SK-N-SH (cell line): ENCODE data around the gene MBD3L4. TPM values are rescaled to one million over a fixed set of nuclear protein-coding genes. Genes with fewer than 3 reads are reported as not detected.

Experiments used
- CTCF ChIA-PET: fragments of 300-600, 350-600 bp; formaldehyde crosslinking; extraction: SDS; loops from one replicate; lab custom pipeline; 2021; lab: Yijun Ruan, JAX
- POLR2A ChIA-PET: fragments of 350-600 bp; sonication (Branson Sonifier 250); formaldehyde crosslinking; extraction: SDS; loops from one replicate; lab custom pipeline; 2020; ENCODE audit warnings: antibody characterized with exemption, inconsistent platforms; lab: Yijun Ruan, JAX
- DNase-seq: peaks from one replicate; pipeline ENCODE4 v3.0.0; 2012
- H2AFZ ChIP-seq: fragments of 200-600 bp; sonication (generic); 2 replicates; pipeline ENCODE4 v1.8.1; 2016; ENCODE audit warnings: antibody characterized with exemption, mild to moderate bottlenecking, low read depth
- H3F3A ChIP-seq: fragments of 200-600 bp; sonication (generic); replicated peaks from 2 replicates; pipeline ENCODE3; 2016; ENCODE audit warnings: antibody characterized with exemption, mild to moderate bottlenecking; ENCODE audit not compliant: insufficient read depth
- H3K27ac ChIP-seq, 2 experiments: fragments of 200-500 bp in 1 of 2; fragments of 200-600 bp in 1 of 2; sonication (Bioruptor generic) in 1 of 2; sonication (generic), shearing (Covaris generic) in 1 of 2; 2 replicates each; pipeline versions ENCODE4 v1.5.1 to v1.6.1; 2014 to 2016; ENCODE audit warnings: low read depth in 2 of 2, inconsistent platforms in 1 of 2, low read length in 1 of 2, mild to moderate bottlenecking in 1 of 2, mixed read lengths in 1 of 2
- H3K27me3 ChIP-seq: fragments of 200-600 bp; sonication (generic), shearing (Covaris generic); 2 replicates; pipeline ENCODE4 v1.6.1; 2016; ENCODE audit warnings: mixed run types; ENCODE audit not compliant: insufficient read depth
- H3K36me3 ChIP-seq, 2 experiments: fragments of 200-500 bp in 1 of 2; fragments of 200-600 bp in 1 of 2; sonication (Bioruptor generic) in 1 of 2; sonication (generic) in 1 of 2; replicated peaks in 1 of 2; 2 replicates each; pipeline versions ENCODE3 to v1.5.1; 2014 to 2016; ENCODE audit warnings: low read length in 1 of 2, mild to moderate bottlenecking in 1 of 2; ENCODE audit not compliant: insufficient read depth in 2 of 2, control insufficient read depth in 1 of 2
- H3K4me1 ChIP-seq, 2 experiments: fragments of 200-500 bp in 1 of 2; fragments of 200-600 bp in 1 of 2; sonication (Bioruptor generic) in 1 of 2; sonication (generic), shearing (Covaris generic) in 1 of 2; 2 replicates each; pipeline versions ENCODE4 v1.5.1 to v1.6.1; 2014 to 2016; ENCODE audit warnings: low read depth in 1 of 2, low read length in 1 of 2, mixed run types in 1 of 2; ENCODE audit not compliant: insufficient read depth in 2 of 2, control insufficient read depth in 1 of 2
- H3K4me2 ChIP-seq: fragments of 200-600 bp; sonication (generic), shearing (Covaris generic); 2 replicates; pipeline ENCODE4 v1.6.1; 2017; ENCODE audit warnings: mixed run types
- H3K4me3 ChIP-seq, 2 experiments: fragments of 200-500 bp in 1 of 2; fragments of 200-600 bp in 1 of 2; sonication (Bioruptor generic) in 1 of 2; sonication (generic), shearing (Covaris generic) in 1 of 2; 2 replicates each; pipeline versions ENCODE4 v1.5.1 to v1.8.1; 2014 to 2016; ENCODE audit warnings: low read depth in 2 of 2, inconsistent platforms in 1 of 2, low read length in 1 of 2, mild to moderate bottlenecking in 1 of 2, mixed read lengths in 1 of 2, moderate library complexity in 1 of 2
- H3K79me2 ChIP-seq: fragments of 200-600 bp; sonication (generic); 2 replicates; pipeline ENCODE4 v1.8.1; 2017; ENCODE audit warnings: mild to moderate bottlenecking; ENCODE audit not compliant: insufficient read depth
- H3K9ac ChIP-seq: fragments of 200-600 bp; sonication (generic); 2 replicates; pipeline ENCODE4 v1.6.1; 2017; ENCODE audit warnings: mixed run types
- H3K9me2 ChIP-seq: fragments of 200-600 bp; sonication (generic); 2 replicates; pipeline ENCODE4 v1.6.1; 2017; ENCODE audit warnings: mixed run types
- H3K9me3 ChIP-seq: fragments of 200-600 bp; sonication (generic); 2 replicates; pipeline ENCODE4 v1.6.1; 2017; ENCODE audit warnings: mixed run types, mild to moderate bottlenecking, moderate library complexity
- H4K20me1 ChIP-seq: fragments of 200-600 bp; sonication (generic); 2 replicates; pipeline ENCODE4 v1.6.1; 2017; ENCODE audit warnings: mild to moderate bottlenecking, mixed run types; ENCODE audit not compliant: insufficient read depth
- CHD2 ChIP-seq: fragments of 150-350 bp; IDR thresholded peaks from 2 replicates; pipeline ENCODE4 v1.6.1; 2018; ENCODE audit warnings: low read length; ENCODE audit not compliant: partially characterized antibody
- ELF1 ChIP-seq: IDR thresholded peaks from 2 replicates; pipeline ENCODE4 v1.4.0; 2012
- FOSL2 ChIP-seq: IDR thresholded peaks from 2 replicates; pipeline ENCODE4 v1.4.0; 2012; ENCODE audit warnings: low read depth, mild to moderate bottlenecking, moderate library complexity, borderline replicate concordance
- NRF1 ChIP-seq: IDR thresholded peaks from 2 replicates; pipeline ENCODE4 v1.6.1; 2012; ENCODE audit warnings: low read depth, mild to moderate bottlenecking, low read length
- REST ChIP-seq: IDR thresholded peaks from 2 replicates; pipeline ENCODE4 v1.6.1; 2012; ENCODE audit warnings: mild to moderate bottlenecking, low read depth, low read length, moderate library complexity
- RFX5 ChIP-seq: IDR thresholded peaks from 2 replicates; pipeline ENCODE4 v1.6.1; 2012; ENCODE audit warnings: mild to moderate bottlenecking, improper control_type of control experiment, low read length
- SIN3A ChIP-seq: IDR thresholded peaks from 2 replicates; pipeline ENCODE4 v1.6.1; 2012; ENCODE audit warnings: low read depth, mild to moderate bottlenecking, low read length, moderate library complexity, borderline replicate concordance
- TCF12 ChIP-seq: IDR thresholded peaks from 2 replicates; pipeline ENCODE4 v1.4.0; 2012
- USF1 ChIP-seq: IDR thresholded peaks from 2 replicates; pipeline ENCODE4 v1.4.0; 2012; ENCODE audit warnings: low read depth, borderline replicate concordance
- USF2 ChIP-seq: fragments of 150-350 bp; IDR thresholded peaks from 2 replicates; pipeline ENCODE4 v1.6.1; 2017; ENCODE audit warnings: antibody characterized with exemption, low read length, low read depth, borderline replicate concordance
- YY1 ChIP-seq: IDR thresholded peaks from 2 replicates; pipeline ENCODE4 v1.4.0; 2012; ENCODE audit warnings: low read depth, mild to moderate bottlenecking
- ZBTB33 ChIP-seq: IDR thresholded peaks from 2 replicates; pipeline ENCODE4 v1.4.0; 2012; ENCODE audit warnings: low read depth, borderline replicate concordance
- WGBS: methylation state at CpG from one replicate; pipeline ENCODE4 v1.1.6; 2017; ENCODE audit warnings: low lambda C conversion rate; 5-methylcytosine and 5-hydroxymethylcytosine counted together
- polyA plus RNA-seq, 3 experiments: library from polyadenylated mRNA; depleted of rRNA; stranded (reverse); fragments of >200 nt; gene quantifications; 2 replicates each; pipeline ENCODE4 v1.2.3, GENCODE V29; 2012

The MBD3L4 gene
- polyA plus RNA-seq, 1 of the 3 experiments (the other 2 are of a cell fraction): not detected

GRCh38 chr19:6995054-6995453 lies 44.9 kb downstream of the MBD3L4 start:
- CTCF ChIA-PET: no interaction called here
- no peaks in the 10 kb centered on the region for H3K9me3 ChIP-seq
- no peaks in the 10 kb centered on the region for H3K36me3 ChIP-seq
- H3K9me2 ChIP-seq: no peaks in the 10 kb centered on the region
- no peak overlapping the region for H3K9ac ChIP-seq
- H2AFZ ChIP-seq: no peak overlapping the region
- peaks cover under 1% of the 10 kb centered on the region; the same call in 1 of the 2 replicates for H3K27me3 ChIP-seq
- DNase-seq: no peak
- H3K27ac ChIP-seq: no peak overlapping the region
- no peak for TF ChIP-seq REST
- no peak for TF ChIP-seq RFX5
- TF ChIP-seq TCF12: no peak
- no peak for TF ChIP-seq YY1
- no peak for TF ChIP-seq SIN3A
- no peak for TF ChIP-seq USF1
- no peak for TF ChIP-seq NRF1
- TF ChIP-seq ELF1: no peak
- TF ChIP-seq FOSL2: no peak
- TF ChIP-seq USF2: no peak
- TF ChIP-seq ZBTB33: no peak
- no peak for TF ChIP-seq CHD2
- H3F3A ChIP-seq: no peaks in the 10 kb centered on the region
- H3K79me2 ChIP-seq: no peaks in the 10 kb centered on the region
- 0% methylated on average over 1 of the region's 1 CpG for WGBS
- no peak overlapping the region for H3K4me2 ChIP-seq
- POLR2A ChIA-PET: no interaction called here
- no peak overlapping the region for H3K4me3 ChIP-seq
- H3K4me1 ChIP-seq: no peaks in the 10 kb centered on the region
- H4K20me1 ChIP-seq: no peaks in the 10 kb centered on the region
